ENCODE measurements around the gene ERP29. TPM values are rescaled to one million over a fixed set of nuclear protein-coding genes. Genes with fewer than 3 reads are reported as not detected.

ERP29 gene
- total RNA-seq, 1 donor from 2014 or later = 101 TPM

DNA sequence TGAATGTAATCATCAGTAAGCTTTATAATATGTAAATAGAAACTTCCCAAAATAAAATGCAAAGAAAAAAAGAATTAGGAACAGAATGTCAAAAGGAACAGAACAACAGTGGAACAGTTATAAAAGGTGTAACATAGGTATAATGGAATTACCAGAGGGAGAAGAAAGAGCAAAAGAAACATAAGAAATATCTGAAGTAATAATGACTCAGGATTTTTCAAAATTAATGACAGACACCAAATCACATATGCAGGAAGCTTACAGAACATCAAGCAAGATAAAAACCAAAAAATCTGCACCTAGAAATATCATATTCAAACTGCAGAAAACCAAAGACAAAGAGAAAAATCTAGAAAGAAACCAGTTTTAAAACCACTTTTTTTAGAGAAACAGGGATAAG, 36.4 kb upstream of the ERP29 start:
- TF ChIP-seq, protein P1, sequence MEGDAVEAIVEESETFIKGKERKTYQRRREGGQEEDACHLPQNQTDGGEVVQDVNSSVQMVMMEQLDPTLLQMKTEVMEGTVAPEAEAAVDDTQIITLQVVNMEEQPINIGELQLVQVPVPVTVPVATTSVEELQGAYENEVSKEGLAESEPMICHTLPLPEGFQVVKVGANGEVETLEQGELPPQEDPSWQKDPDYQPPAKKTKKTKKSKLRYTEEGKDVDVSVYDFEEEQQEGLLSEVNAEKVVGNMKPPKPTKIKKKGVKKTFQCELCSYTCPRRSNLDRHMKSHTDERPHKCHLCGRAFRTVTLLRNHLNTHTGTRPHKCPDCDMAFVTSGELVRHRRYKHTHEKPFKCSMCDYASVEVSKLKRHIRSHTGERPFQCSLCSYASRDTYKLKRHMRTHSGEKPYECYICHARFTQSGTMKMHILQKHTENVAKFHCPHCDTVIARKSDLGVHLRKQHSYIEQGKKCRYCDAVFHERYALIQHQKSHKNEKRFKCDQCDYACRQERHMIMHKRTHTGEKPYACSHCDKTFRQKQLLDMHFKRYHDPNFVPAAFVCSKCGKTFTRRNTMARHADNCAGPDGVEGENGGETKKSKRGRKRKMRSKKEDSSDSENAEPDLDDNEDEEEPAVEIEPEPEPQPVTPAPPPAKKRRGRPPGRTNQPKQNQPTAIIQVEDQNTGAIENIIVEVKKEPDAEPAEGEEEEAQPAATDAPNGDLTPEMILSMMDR (conservative IDR thresholded peaks at IDR 0.05) = no peak
- no peak for DNase-seq (ENCODE audit: low read depth, low spot score)
- Mint-ChIP-seq H3K9me3 (no peaks in the 10 kb centered on the region), H3K27me3 (ENCODE audit: low read depth) (no peaks in the 10 kb centered on the region), H3K27ac (ENCODE audit: unreplicated experiment) (no peak overlapping the region), H3K36me3 (ENCODE audit: low read depth) (no peaks in the 10 kb centered on the region), H3K4me3 (no peak overlapping the region), H3K4me1 (no peaks in the 10 kb centered on the region)

DNA sequence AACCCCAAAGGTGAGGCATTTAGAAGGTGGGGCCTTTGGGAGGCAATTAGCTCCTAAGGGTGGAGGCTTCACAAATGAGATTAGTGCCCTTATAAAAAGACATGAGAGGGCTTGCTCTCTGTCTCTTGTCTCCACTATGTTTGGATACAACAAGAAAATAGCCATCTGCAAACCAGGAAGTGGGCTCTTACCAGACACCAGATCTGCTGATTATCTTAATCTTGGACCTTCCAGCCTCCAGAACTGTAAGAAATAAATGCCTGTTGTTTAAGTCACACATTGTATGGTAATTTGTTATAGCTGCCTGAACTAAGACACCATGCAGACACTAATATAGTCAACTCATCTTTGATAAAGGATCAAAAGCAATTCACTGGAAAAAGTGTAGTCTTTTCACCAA, 34.7 kb upstream of the ERP29 start:
- DNase-seq (ENCODE audit: low read depth, low spot score) = no peak
- no peaks in the 10 kb centered on the region for H3K4me1 Mint-ChIP-seq
- no peaks in the 10 kb centered on the region for H3K9me3 Mint-ChIP-seq
- TF ChIP-seq, protein P1 (conservative IDR thresholded peaks at IDR 0.05) = no peak
- no peaks in the 10 kb centered on the region for H3K27me3 Mint-ChIP-seq (ENCODE audit: low read depth)
- no peak overlapping the region for H3K4me3 Mint-ChIP-seq
- H3K27ac Mint-ChIP-seq (ENCODE audit: unreplicated experiment) = no peak overlapping the region
- H3K36me3 Mint-ChIP-seq (ENCODE audit: low read depth) = no peaks in the 10 kb centered on the region

DNA sequence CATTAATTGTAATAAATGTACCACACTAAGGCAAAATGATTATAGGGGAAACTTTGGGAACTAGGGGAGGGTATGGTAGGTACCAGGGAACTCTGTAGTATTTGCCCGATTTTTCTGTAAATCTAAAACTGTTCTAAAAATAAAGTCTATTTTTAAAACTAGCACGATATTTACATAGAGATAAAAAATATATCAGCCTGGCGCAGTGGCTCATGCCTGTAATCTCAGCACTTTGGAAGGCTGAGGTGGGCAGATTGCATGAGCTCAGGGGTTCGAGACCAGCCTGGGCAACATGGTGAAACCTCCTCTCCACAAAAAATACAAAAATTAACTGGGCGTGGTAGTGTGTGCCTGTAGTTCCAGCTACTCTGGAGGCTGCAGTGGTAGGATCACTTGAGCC, 32.6 kb upstream of the ERP29 start:
- no peak overlapping the region for H3K27ac Mint-ChIP-seq (ENCODE audit: unreplicated experiment)
- no peaks in the 10 kb centered on the region for H3K27me3 Mint-ChIP-seq (ENCODE audit: low read depth)
- no peak for DNase-seq (ENCODE audit: low read depth, low spot score)
- no peaks in the 10 kb centered on the region for H3K4me1 Mint-ChIP-seq
- TF ChIP-seq, protein P1 (conservative IDR thresholded peaks at IDR 0.05) = no peak
- H3K9me3 Mint-ChIP-seq = no peaks in the 10 kb centered on the region
- H3K4me3 Mint-ChIP-seq = no peak overlapping the region
- H3K36me3 Mint-ChIP-seq (ENCODE audit: low read depth) = no peaks in the 10 kb centered on the region

DNA sequence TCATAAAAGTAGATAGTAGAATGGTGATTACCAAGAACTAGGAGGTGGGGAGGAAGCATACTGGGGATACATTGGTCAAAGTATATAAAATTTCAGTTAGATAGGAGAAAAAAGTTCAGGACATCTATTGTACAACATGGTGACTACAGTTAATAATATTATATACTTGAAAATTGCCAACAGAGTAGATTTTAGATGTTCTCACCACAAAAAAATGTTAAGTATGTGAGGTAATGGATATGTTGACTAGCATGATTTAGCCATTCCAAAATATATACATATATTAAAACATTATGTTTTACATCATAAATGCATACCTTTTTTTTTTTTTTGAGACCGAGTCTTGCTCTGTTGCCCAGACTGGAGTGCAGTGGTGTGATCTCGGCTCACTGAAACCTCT, 31.2 kb upstream of the ERP29 start:
- no peak overlapping the region for H3K4me3 Mint-ChIP-seq
- no peaks in the 10 kb centered on the region for H3K9me3 Mint-ChIP-seq
- no peak for DNase-seq (ENCODE audit: low read depth, low spot score)
- no peaks in the 10 kb centered on the region for H3K4me1 Mint-ChIP-seq
- H3K27ac Mint-ChIP-seq (ENCODE audit: unreplicated experiment) = no peak overlapping the region
- H3K36me3 Mint-ChIP-seq (ENCODE audit: low read depth) = no peaks in the 10 kb centered on the region
- TF ChIP-seq, protein P1 (conservative IDR thresholded peaks at IDR 0.05) = no peak
- no peaks in the 10 kb centered on the region for H3K27me3 Mint-ChIP-seq (ENCODE audit: low read depth)

DNA sequence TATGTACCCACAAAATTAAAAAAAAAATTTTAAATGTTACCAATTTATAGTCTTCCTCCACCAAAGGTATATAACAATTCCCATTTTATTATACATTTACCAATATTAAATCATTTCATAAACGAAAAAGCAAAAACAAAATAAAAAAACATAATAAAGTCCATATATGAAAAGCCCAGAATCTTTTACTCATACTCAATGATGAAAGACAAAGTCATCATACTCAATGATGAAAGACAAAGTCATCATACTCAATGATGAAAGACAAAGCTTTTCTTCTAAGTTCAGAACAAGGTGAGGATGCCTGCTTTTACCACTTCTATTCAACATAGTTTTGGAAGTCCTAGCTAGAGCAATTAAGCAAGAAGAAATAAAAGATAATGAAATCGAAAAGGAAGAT, 28.4 kb upstream of the ERP29 start:
- Mint-ChIP-seq H3K36me3 (ENCODE audit: low read depth) (peaks cover 4% of the 10 kb centered on the region), H3K9me3 (no peaks in the 10 kb centered on the region), H3K27me3 (ENCODE audit: low read depth) (no peaks in the 10 kb centered on the region), H3K27ac (ENCODE audit: unreplicated experiment) (no peak overlapping the region), H3K4me1 (no peaks in the 10 kb centered on the region), H3K4me3 (no peak overlapping the region)
- DNase-seq (ENCODE audit: low read depth, low spot score) = no peak
- TF ChIP-seq, protein P1 (conservative IDR thresholded peaks at IDR 0.05) = no peak

DNA sequence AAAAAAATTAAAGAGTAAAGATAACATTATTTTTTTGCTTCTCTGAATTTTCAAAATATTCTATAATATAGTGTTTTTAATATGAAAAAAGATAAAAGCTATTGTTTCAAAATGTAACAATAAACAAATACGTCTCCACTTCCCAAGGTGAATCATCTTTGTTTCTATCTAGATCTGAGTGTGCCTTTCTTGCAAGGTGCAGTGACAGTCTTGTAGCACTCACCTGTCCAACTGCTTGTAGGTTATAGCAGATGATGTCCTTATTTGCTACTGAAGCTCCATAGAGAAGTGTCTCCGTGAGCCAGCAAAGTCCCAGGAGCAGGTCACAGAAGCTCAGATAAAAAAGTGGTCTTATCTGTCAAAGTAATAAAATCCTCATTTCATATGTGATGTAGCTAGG, 21.7 kb upstream of the ERP29 start:
- TF ChIP-seq, protein P1 (conservative IDR thresholded peaks at IDR 0.05) = no peak
- Mint-ChIP-seq H3K36me3 (ENCODE audit: low read depth) (peaks cover 4% of the 10 kb centered on the region), H3K4me3 (no peak overlapping the region), H3K27ac (ENCODE audit: unreplicated experiment) (no peak overlapping the region), H3K9me3 (no peaks in the 10 kb centered on the region), H3K27me3 (ENCODE audit: low read depth) (no peaks in the 10 kb centered on the region), H3K4me1 (no peaks in the 10 kb centered on the region)
- no peak for DNase-seq (ENCODE audit: low read depth, low spot score)

Data from neural crest cell (in vitro differentiated cells).